Measurements from ENCODE around the gene ANKRD45.

DNA sequence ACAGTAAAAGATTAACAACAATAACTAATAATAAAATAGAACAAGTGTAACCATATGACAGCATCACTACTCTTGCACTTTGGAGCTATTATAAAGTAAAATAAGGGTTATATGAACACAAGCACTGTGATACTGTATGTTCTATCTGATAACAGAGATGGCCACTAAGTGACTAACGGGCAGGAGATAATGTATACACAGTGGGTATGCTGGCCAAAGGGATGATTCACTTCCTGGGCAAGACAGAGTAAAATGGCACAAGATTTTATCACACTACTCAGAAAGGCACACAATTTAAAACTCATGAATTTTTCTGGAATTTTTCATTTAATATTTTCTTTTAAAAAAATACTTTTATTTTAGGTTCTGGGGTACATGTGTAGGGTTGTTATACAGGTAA lies 79.1 kb downstream of the ANKRD45 start:
- TF ChIP-seq CTCF (conservative IDR thresholded peaks at IDR 0.05) = no peak
- TF ChIP-seq ZFX (IDR thresholded peaks at IDR 0.05) = no peak
